Fibroblast of lung (primary cell): ENCODE measurements around the gene ALKBH2. TPM values are rescaled to one million over a fixed set of nuclear protein-coding genes. Genes with fewer than 3 reads are reported as not detected.

ENCODE experiments used
- DNase-seq, 2 donors: peaks; one replicate each; pipeline versions ENCODE4 v3.0.0 to v3.0.0-alpha.2; 2010; ENCODE audit warnings: low read depth in 2 of 2
- H2AFZ ChIP-seq: 2 replicates; pipeline ENCODE4 v1.5.1; 2012; ENCODE audit warnings: low read length, control low read depth, inconsistent platforms
- H3K27ac ChIP-seq: 2 replicates; pipeline ENCODE4 v1.5.1; 2011; ENCODE audit warnings: low read length, control low read depth; ENCODE audit not compliant: insufficient read depth
- H3K27me3 ChIP-seq: 2 replicates; pipeline ENCODE4 v1.5.1; 2011; ENCODE audit warnings: mild to moderate bottlenecking, low read length; ENCODE audit not compliant: control insufficient read depth, insufficient read depth
- H3K36me3 ChIP-seq: 2 replicates; pipeline ENCODE4 v1.5.1; 2011; ENCODE audit warnings: low read length; ENCODE audit not compliant: control insufficient read depth, insufficient read depth
- H3K4me1 ChIP-seq: 2 replicates; pipeline ENCODE4 v1.5.1; 2011; ENCODE audit warnings: low read length; ENCODE audit not compliant: control insufficient read depth, insufficient read depth; ENCODE audit errors: extremely low read depth
- H3K4me2 ChIP-seq: 2 replicates; pipeline ENCODE4 v1.5.1; 2011; ENCODE audit warnings: low read length, control low read depth; ENCODE audit not compliant: insufficient read depth; ENCODE audit errors: extremely low read depth
- H3K4me3 ChIP-seq, 4 experiments: fragments of 200-600 bp in 1 of 4; sonication (generic) in 1 of 4; replicated peaks in 1 of 4; 2 replicates each; pipeline ENCODE4 v1.5.1; 2011 to 2016; ENCODE audit warnings: low read length in 4 of 4, low read depth in 3 of 4, mild to moderate bottlenecking in 3 of 4, control low read depth in 2 of 4, inconsistent platforms in 1 of 4, mixed read lengths in 1 of 4; ENCODE audit not compliant: insufficient read depth in 1 of 4; ENCODE audit errors: control extremely low read depth in 1 of 4
- H3K79me2 ChIP-seq: 2 replicates; pipeline ENCODE4 v1.5.1; 2012; ENCODE audit warnings: mild to moderate bottlenecking, low read length, inconsistent platforms; ENCODE audit not compliant: control insufficient read depth, insufficient read depth
- H3K9ac ChIP-seq: 2 replicates; pipeline ENCODE4 v1.5.1; 2011; ENCODE audit warnings: mild to moderate bottlenecking, low read length, control low read depth; ENCODE audit not compliant: insufficient read depth
- H3K9me3 ChIP-seq: 2 replicates; pipeline ENCODE4 v1.5.1; 2012; ENCODE audit warnings: low read depth, low read length; ENCODE audit not compliant: control insufficient read depth, insufficient read depth
- H4K20me1 ChIP-seq: 2 replicates; pipeline ENCODE4 v1.5.1; 2011; ENCODE audit warnings: low read length; ENCODE audit not compliant: control insufficient read depth, insufficient read depth; ENCODE audit errors: extremely low read depth
- CTCF ChIP-seq, 2 donors: IDR thresholded peaks in 1 of 2; conservative IDR thresholded peaks in 1 of 2; 1 replicate in 1 of 2; 2 replicates in 1 of 2; pipeline ENCODE4 v1.5.1; 2011 to 2012; ENCODE audit warnings: low read length in 2 of 2, control low read depth in 1 of 2, inconsistent platforms in 1 of 2, low read depth in 1 of 2, mild to moderate bottlenecking in 1 of 2
- EZH2 ChIP-seq: IDR thresholded peaks from 2 replicates; pipeline ENCODE4 v1.5.1; 2012; ENCODE audit warnings: low read length, control low read depth, mild to moderate bottlenecking; ENCODE audit errors: missing control alignments
- polyA plus RNA-seq, 2 donors: library from polyadenylated mRNA; depleted of rRNA in 1 of 2; stranded (reverse) in 1 of 2; unstranded in 1 of 2; fragments of >200 nt; gene quantifications; 2 replicates each; pipeline ENCODE4 v1.2.1, GENCODE V29; 2011 to 2012; ENCODE audit warnings: missing spikeins in 1 of 2
- total RNA-seq: library from RNA; depleted of rRNA; stranded (reverse); fragments of >200 nt; gene quantifications from 2 replicates; pipeline ENCODE4 v1.2.1, GENCODE V29; 2014

The ALKBH2 gene
- total and polyA plus RNA-seq, 2 donors (not counting 1 experiment from before 2014, with no cell fraction given) = 15.1 to 20.8 TPM

- no peak for DNase-seq
- Histone ChIP-seq H3K9me3 (no peaks in the 10 kb centered on the region), H4K20me1 (no peaks in the 10 kb centered on the region), H3K27ac (no peak overlapping the region), H3K4me2 (no peak overlapping the region), H2AFZ (no peak overlapping the region), H3K4me1 (peaks cover 4% of the 10 kb centered on the region), H3K36me3 (peaks cover 5% of the 10 kb centered on the region), H3K4me3 (no peak overlapping the region), H3K79me2 (peaks cover 4% of the 10 kb centered on the region), H3K27me3 (no peaks in the 10 kb centered on the region), H3K9ac (no peak overlapping the region)
- TF ChIP-seq EZH2 (no peak), CTCF (conservative IDR thresholded peaks at IDR 0.05 in 1 of 2, IDR thresholded peaks at IDR 0.05 in 1 of 2; ENCODE audit: low read depth in 1 of 2, low read length in 2 of 2) (no peak)
Measured at GRCh38 chr12:109102491-109102890, 9.2 kb upstream of the ALKBH2 start.

DNA sequence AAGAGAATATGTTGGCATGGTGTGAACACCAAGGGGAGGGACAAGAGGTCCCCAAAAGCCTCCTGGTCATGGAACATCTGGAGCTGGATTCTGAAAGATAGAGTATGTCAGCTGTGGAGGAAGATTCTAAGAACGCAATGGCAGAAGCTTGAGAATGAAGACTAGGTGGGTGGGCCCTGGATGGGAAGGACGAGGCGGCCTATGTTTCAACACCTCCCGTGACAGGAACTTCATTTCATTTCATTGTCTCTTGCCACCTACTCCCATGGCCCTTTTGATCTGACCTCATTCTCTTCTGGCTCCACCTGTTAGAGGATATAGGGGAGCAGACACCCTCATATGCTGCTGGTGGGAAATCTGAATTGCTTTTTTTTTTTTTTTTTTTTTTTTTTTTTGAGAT is 7.5 kb upstream of the ALKBH2 start:
- Histone ChIP-seq H3K27ac (no peak overlapping the region), H3K9me3 (no peaks in the 10 kb centered on the region), H3K9ac (no peak overlapping the region), H3K4me3 (no peak overlapping the region), H3K36me3 (peaks cover 4% of the 10 kb centered on the region), H2AFZ (no peak overlapping the region), H3K4me2 (no peak overlapping the region), H3K4me1 (peaks cover 4% of the 10 kb centered on the region), H4K20me1 (no peaks in the 10 kb centered on the region), H3K27me3 (no peaks in the 10 kb centered on the region), H3K79me2 (peaks cover 4% of the 10 kb centered on the region)
- TF ChIP-seq EZH2 (no peak), CTCF (conservative IDR thresholded peaks at IDR 0.05 in 1 of 2, IDR thresholded peaks at IDR 0.05 in 1 of 2; ENCODE audit: low read depth in 1 of 2, low read length in 2 of 2) (no peak)
- DNase-seq = no peak

DNA sequence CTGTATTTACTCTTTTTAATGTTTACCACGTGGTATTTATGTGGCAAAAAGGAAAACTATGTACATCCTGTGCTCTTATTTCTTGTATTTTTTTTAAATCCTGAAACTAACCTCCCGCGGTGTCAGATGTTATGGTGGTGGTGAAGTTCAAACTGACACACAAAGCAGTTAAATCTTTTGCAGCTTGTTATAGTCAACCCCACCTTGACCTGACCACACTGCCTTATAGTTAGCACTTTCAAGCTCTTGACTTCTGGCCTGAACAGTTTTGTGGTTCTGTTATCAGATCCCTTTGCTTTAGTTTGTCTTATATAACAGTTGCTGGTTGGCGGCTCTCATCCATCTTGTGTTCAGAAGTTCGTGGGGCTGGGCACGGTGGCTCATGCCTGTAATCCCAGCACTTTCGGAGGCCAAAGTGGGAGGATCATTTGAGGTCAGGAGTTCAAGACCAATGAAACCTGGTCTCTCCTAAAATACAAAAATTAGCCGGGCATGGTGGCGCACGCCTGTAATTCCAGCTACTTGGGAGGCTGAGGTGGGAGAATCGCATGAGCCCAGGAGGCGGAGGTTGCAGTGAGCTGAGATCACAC is 6.3 kb upstream of the ALKBH2 start:
- TF ChIP-seq CTCF (conservative IDR thresholded peaks at IDR 0.05 in 1 of 2, IDR thresholded peaks at IDR 0.05 in 1 of 2; ENCODE audit: low read depth in 1 of 2, low read length in 2 of 2) (no peak), EZH2 (no peak)
- peak overlapping the region in 3 of 4 experiments; percentile 69 to 80 (median 69) for H3K4me3 ChIP-seq
- H3K27ac ChIP-seq = no peak overlapping the region
- H3K27me3 ChIP-seq = no peaks in the 10 kb centered on the region
- peak in 1 of 2 donors; percentile 23 for DNase-seq
- H3K9me3 ChIP-seq = no peaks in the 10 kb centered on the region
- no peaks in the 10 kb centered on the region for H4K20me1 ChIP-seq
- peaks cover 4% of the 10 kb centered on the region for H3K79me2 ChIP-seq
- H3K36me3 ChIP-seq = peaks cover 1% of the 10 kb centered on the region
- no peak overlapping the region for H3K9ac ChIP-seq
- peak overlapping the region; percentile 86 for H3K4me2 ChIP-seq
- H3K4me1 ChIP-seq = peaks cover 4% of the 10 kb centered on the region
- no peak overlapping the region for H2AFZ ChIP-seq
